Activated naive CD8-positive, alpha-beta T cell (primary cell): ENCODE results near the gene HSD11B1L.

Source experiments
- H3K27ac Mint-ChIP-seq: one replicate; pipeline ENCODE4 v1.8.0; 2021; ENCODE audit warnings: mixed read lengths
- H3K27me3 Mint-ChIP-seq: one replicate; pipeline ENCODE4 v1.8.0; 2021; ENCODE audit warnings: mixed read lengths
- H3K36me3 Mint-ChIP-seq: one replicate; pipeline ENCODE4 v1.8.0; 2021; ENCODE audit warnings: mixed read lengths
- H3K4me1 Mint-ChIP-seq: one replicate; pipeline ENCODE4 v1.8.0; 2021; ENCODE audit warnings: low read depth, mixed read lengths
- H3K4me3 Mint-ChIP-seq: one replicate; pipeline ENCODE4 v1.8.0; 2021; ENCODE audit warnings: mild to moderate bottlenecking, mixed read lengths
- H3K9me3 Mint-ChIP-seq: one replicate; pipeline ENCODE4 v1.8.0; 2021; ENCODE audit warnings: low read depth, mixed read lengths

HSD11B1L gene

GRCh38 chr19:5654931-5655330, 25.9 kb upstream of the HSD11B1L start:
- Mint-ChIP-seq H3K9me3 (no peaks in the 10 kb centered on the region), H3K27me3 (no peaks in the 10 kb centered on the region), H3K4me1 (no peaks in the 10 kb centered on the region), H3K27ac (no peak overlapping the region), H3K36me3 (peaks cover 6% of the 10 kb centered on the region), H3K4me3 (no peak overlapping the region)

DNA sequence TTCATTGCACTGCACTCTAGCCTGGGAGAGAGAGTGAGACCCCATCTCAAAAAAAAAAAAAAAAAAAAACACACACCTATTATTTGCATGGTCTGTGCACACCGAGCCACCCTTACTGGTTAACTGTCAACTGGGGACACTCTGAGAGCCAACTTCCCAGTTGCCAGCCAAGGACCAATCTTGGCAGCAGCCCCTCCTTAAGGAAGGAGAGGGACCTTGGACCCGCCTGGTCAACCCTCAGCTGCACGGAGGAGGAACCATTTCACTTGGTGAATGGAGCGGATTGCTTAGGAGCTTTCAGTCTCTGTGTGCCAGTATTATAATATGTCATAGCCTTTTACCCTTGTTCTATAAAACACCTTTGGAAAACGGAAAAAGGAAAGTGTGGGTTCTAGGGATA, 25.4 kb upstream of the HSD11B1L start:
- no peak overlapping the region for H3K27ac Mint-ChIP-seq
- peaks cover 4% of the 10 kb centered on the region for H3K36me3 Mint-ChIP-seq
- H3K27me3 Mint-ChIP-seq = no peaks in the 10 kb centered on the region
- no peaks in the 10 kb centered on the region for H3K4me1 Mint-ChIP-seq
- no peak overlapping the region for H3K4me3 Mint-ChIP-seq
- no peaks in the 10 kb centered on the region for H3K9me3 Mint-ChIP-seq

- no peaks in the 10 kb centered on the region for H3K9me3 Mint-ChIP-seq
- H3K36me3 Mint-ChIP-seq = peaks cover 2% of the 10 kb centered on the region
- no peak overlapping the region for H3K27ac Mint-ChIP-seq
- no peaks in the 10 kb centered on the region for H3K27me3 Mint-ChIP-seq
- no peaks in the 10 kb centered on the region for H3K4me1 Mint-ChIP-seq
- no peak overlapping the region for H3K4me3 Mint-ChIP-seq
Measured at GRCh38 chr19:5661483-5661882, 19.3 kb upstream of the HSD11B1L start.

GRCh38 chr19:5663904-5664303, 16.9 kb upstream of the HSD11B1L start:
- H3K4me3 Mint-ChIP-seq = no peak overlapping the region
- no peaks in the 10 kb centered on the region for H3K36me3 Mint-ChIP-seq
- no peaks in the 10 kb centered on the region for H3K4me1 Mint-ChIP-seq
- H3K9me3 Mint-ChIP-seq = no peaks in the 10 kb centered on the region
- H3K27me3 Mint-ChIP-seq = no peaks in the 10 kb centered on the region
- no peak overlapping the region for H3K27ac Mint-ChIP-seq

DNA sequence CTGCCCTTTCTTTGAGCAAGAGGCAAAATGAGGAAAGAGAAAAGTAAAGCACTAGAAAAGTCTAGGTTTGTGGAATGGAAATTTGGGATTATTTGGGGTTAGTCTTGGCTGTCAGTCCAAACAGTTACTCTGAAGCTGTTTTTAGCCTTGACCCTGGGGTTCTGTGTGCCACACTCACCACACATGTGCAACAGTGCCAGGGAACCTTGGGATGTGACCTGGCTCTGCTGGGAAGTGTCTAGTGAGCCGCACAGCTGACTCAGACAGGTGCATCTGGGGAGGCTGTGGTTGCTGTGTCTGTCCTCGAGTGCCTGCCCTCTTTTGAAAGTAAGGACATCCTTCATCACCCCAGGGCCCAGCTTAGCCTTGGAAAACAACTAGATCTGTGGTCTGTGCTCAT, 16.3 kb upstream of the HSD11B1L start:
- no peaks in the 10 kb centered on the region for H3K9me3 Mint-ChIP-seq
- peak overlapping the region; percentile 41 for H3K27ac Mint-ChIP-seq
- no peaks in the 10 kb centered on the region for H3K27me3 Mint-ChIP-seq
- no peak overlapping the region for H3K4me3 Mint-ChIP-seq
- no peaks in the 10 kb centered on the region for H3K4me1 Mint-ChIP-seq
- no peaks in the 10 kb centered on the region for H3K36me3 Mint-ChIP-seq

- Mint-ChIP-seq H3K27me3 (no peaks in the 10 kb centered on the region), H3K36me3 (no peaks in the 10 kb centered on the region), H3K4me3 (no peak overlapping the region), H3K27ac (peak overlapping the region; percentile 34), H3K9me3 (no peaks in the 10 kb centered on the region), H3K4me1 (no peaks in the 10 kb centered on the region)
Measured at GRCh38 chr19:5665781-5666513, 14.9 kb upstream of the HSD11B1L start.

DNA sequence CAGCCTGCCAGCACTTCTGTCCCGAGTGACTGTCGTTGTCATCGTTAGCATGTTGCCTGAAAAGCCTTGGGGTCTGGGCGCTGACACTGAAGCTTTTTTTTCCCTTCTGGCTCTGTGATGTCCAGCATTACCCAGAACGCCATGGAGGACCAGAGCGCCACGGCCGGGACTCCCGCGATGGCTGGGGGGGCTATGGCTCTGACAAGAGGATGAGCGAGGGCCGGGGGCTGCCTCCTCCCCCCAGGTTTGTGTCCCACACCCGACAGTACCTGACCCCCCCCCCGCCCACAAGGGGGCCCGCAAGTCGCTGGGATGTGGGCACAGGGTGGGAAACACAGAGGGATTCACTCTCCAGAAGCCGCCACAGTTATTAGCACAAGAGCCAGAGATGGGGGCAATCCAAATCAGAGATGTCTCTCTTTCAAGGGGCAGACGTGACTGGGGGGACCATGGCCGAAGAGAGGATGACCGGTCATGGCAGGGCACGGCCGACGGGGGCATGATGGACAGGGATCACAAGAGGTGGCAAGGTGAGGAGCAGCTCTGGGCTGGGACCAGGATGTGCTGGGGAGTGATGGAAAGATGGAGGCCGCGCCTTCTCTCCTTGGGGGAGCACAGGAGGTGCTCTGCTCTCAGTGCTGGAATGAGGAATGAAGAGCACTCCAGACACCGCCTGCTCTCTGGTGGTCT, 13.8 kb upstream of the HSD11B1L start:
- Mint-ChIP-seq H3K4me3 (no peak overlapping the region), H3K9me3 (no peaks in the 10 kb centered on the region), H3K27me3 (no peaks in the 10 kb centered on the region), H3K36me3 (no peaks in the 10 kb centered on the region), H3K4me1 (no peaks in the 10 kb centered on the region), H3K27ac (peak overlapping the region; percentile 58)

GRCh38 chr19:5667751-5668271, 13.0 kb upstream of the HSD11B1L start:
- Mint-ChIP-seq H3K36me3 (no peaks in the 10 kb centered on the region), H3K27ac (no peak overlapping the region), H3K9me3 (no peaks in the 10 kb centered on the region), H3K4me3 (no peak overlapping the region), H3K4me1 (no peaks in the 10 kb centered on the region), H3K27me3 (no peaks in the 10 kb centered on the region)

GRCh38 chr19:5669212-5669611, 11.6 kb upstream of the HSD11B1L start:
- Mint-ChIP-seq H3K27me3 (no peaks in the 10 kb centered on the region), H3K4me3 (no peak overlapping the region), H3K36me3 (no peaks in the 10 kb centered on the region), H3K4me1 (no peaks in the 10 kb centered on the region), H3K9me3 (no peaks in the 10 kb centered on the region), H3K27ac (no peak overlapping the region)

GRCh38 chr19:5671600-5671999, 9.2 kb upstream of the HSD11B1L start:
- H3K9me3 Mint-ChIP-seq = no peaks in the 10 kb centered on the region
- no peaks in the 10 kb centered on the region for H3K4me1 Mint-ChIP-seq
- no peak overlapping the region for H3K27ac Mint-ChIP-seq
- H3K4me3 Mint-ChIP-seq = no peak overlapping the region
- no peaks in the 10 kb centered on the region for H3K36me3 Mint-ChIP-seq
- H3K27me3 Mint-ChIP-seq = no peaks in the 10 kb centered on the region

- H3K36me3 Mint-ChIP-seq = no peaks in the 10 kb centered on the region
- H3K27me3 Mint-ChIP-seq = no peaks in the 10 kb centered on the region
- H3K27ac Mint-ChIP-seq = no peak overlapping the region
- H3K4me3 Mint-ChIP-seq = no peak overlapping the region
- H3K9me3 Mint-ChIP-seq = no peaks in the 10 kb centered on the region
- no peaks in the 10 kb centered on the region for H3K4me1 Mint-ChIP-seq
Measured at GRCh38 chr19:5672708-5673459, 7.9 kb upstream of the HSD11B1L start.

- Mint-ChIP-seq H3K27ac (no peak overlapping the region), H3K27me3 (no peaks in the 10 kb centered on the region), H3K36me3 (no peaks in the 10 kb centered on the region), H3K4me1 (no peaks in the 10 kb centered on the region), H3K9me3 (no peaks in the 10 kb centered on the region), H3K4me3 (no peak overlapping the region)
Measured at GRCh38 chr19:5673752-5674151, 7.1 kb upstream of the HSD11B1L start.

DNA sequence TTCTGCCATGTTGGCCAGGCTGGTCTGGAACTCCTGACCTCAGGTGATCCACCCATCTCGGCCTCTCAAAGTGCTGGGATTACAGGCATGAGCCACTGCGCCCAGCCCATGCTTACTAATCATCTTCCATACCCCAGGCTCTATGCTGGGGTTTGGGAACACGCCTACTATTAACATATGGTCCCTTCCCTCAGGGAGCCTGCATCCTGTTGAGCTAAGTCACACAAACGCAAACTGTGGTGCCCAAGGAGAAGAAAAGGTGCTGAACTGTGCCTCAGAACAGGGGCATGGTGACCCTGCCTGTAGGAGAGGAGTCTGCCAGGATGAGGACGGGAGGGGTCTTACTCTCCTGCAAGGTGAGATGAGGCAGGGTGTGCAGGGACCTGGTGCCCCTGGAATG, 6.1 kb upstream of the HSD11B1L start:
- H3K9me3 Mint-ChIP-seq = no peaks in the 10 kb centered on the region
- no peak overlapping the region for H3K27ac Mint-ChIP-seq
- no peaks in the 10 kb centered on the region for H3K36me3 Mint-ChIP-seq
- H3K4me1 Mint-ChIP-seq = peaks cover 4% of the 10 kb centered on the region
- no peaks in the 10 kb centered on the region for H3K27me3 Mint-ChIP-seq
- H3K4me3 Mint-ChIP-seq = no peak overlapping the region

DNA sequence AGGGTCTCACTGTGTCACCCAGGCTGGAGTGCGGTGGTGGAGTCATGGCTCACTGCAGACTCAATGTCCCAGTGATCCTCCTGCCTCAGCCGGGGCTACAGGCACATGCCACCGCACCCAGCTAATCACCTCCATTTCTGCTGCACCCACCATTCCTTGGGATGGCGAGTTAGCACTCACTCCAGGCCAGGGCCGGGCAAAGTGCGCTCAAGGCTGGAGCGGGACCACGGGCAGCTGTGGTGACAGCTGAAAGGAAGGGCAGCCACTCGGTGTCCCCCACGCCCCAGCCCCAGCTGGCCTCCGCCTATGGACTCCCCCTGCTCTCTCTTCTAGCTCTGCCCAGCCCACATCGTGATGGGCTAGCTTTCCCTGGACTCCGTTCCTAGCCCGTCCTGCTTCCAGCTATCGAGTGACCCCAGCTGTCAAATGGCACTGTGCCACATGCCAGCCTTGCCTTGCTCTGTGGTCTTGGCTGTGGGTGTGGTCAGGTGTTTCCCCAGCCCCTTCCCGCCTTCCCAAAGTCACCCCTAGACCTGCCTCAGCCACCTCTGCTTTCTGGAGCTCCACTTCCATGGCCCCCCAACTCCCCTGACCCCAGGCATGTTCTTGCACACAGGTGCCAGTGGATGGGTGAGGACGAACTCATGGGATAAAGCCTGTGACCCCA, 4.6 kb upstream of the HSD11B1L start:
- Mint-ChIP-seq H3K27me3 (no peaks in the 10 kb centered on the region), H3K4me3 (no peak overlapping the region), H3K9me3 (no peaks in the 10 kb centered on the region), H3K4me1 (peaks cover 8% of the 10 kb centered on the region), H3K36me3 (no peaks in the 10 kb centered on the region), H3K27ac (no peak overlapping the region)

GRCh38 chr19:5676772-5677105, 4.1 kb upstream of the HSD11B1L start:
- Mint-ChIP-seq H3K27ac (no peak overlapping the region), H3K27me3 (no peaks in the 10 kb centered on the region), H3K4me1 (peaks cover 12% of the 10 kb centered on the region), H3K9me3 (no peaks in the 10 kb centered on the region), H3K36me3 (no peaks in the 10 kb centered on the region), H3K4me3 (no peak overlapping the region)
